ENCODE results near the gene NCEH1. TPM values are rescaled to one million over a fixed set of nuclear protein-coding genes. Genes with fewer than 3 reads are reported as not detected.

NCEH1 gene
- total and polyA plus RNA-seq, 7 donors: 1.6 to 12.8 (median 3.2) TPM

- no peaks in the 10 kb centered on the region for H3K27me3 ChIP-seq
Observed at GRCh38 chr3:172624999-172625398, 85.9 kb downstream of the NCEH1 start.

GRCh38 chr3:172622916-172623700 is 87.8 kb downstream of the NCEH1 start:
- TF ChIP-seq EP300 (IDR thresholded peaks at IDR 0.05) (no peak), CTCF (IDR thresholded peaks at IDR 0.05) (peak in 3 of 4 experiments; percentile 28 to 48 (median 29))
- H3K36me3 ChIP-seq: no peaks in the 10 kb centered on the region
- H3K9me3 ChIP-seq: no peaks in the 10 kb centered on the region
- no peaks in the 10 kb centered on the region for H3K27me3 ChIP-seq
- 26 to 35% methylated on average over 10 of the region's 10 CpGs for whole genome bisulfite sequencing, 2 donors
- DNase-seq: no peak
- peaks cover 0 to 3% (median 0%) of the 10 kb centered on the region in 4 donors for H3K4me1 ChIP-seq
- H3K27ac ChIP-seq: no peak overlapping the region
- H3K4me3 ChIP-seq: no peak overlapping the region
- intact Hi-C loops (cut with DNase I): no loop called here

More at GRCh38 chr3:172624999-172625398, 85.9 kb downstream of the NCEH1 start:
- H3K36me3 ChIP-seq: no peaks in the 10 kb centered on the region
- TF ChIP-seq EP300 (IDR thresholded peaks at IDR 0.05) (no peak), POLR2AphosphoS5 (IDR thresholded peaks at IDR 0.05) (no peak), POLR2A (IDR thresholded peaks at IDR 0.05) (no peak), CTCF (IDR thresholded peaks at IDR 0.05) (no peak)
- WGBS, 2 donors: 73 to 86% methylated on average over 9 of the region's 9 CpGs
- H3K4me1 ChIP-seq: peaks cover 0 to 3% (median 2%) of the 10 kb centered on the region in 4 donors
- no peak for DNase-seq
- no peak overlapping the region for H3K4me3 ChIP-seq
- H3K9me3 ChIP-seq: no peaks in the 10 kb centered on the region
- intact Hi-C loops (cut with DNase I): no loop called here
- H3K27ac ChIP-seq: no peak overlapping the region

GRCh38 chr3:172622156-172622555 is 88.7 kb downstream of the NCEH1 start:
- H3K9me3 ChIP-seq: no peaks in the 10 kb centered on the region
- peaks cover 0 to 3% (median 0%) of the 10 kb centered on the region in 4 donors for H3K4me1 ChIP-seq
- intact Hi-C loops (cut with DNase I): no loop called here
- 73 to 79% methylated on average over 2 of the region's 2 CpGs for WGBS, 2 donors
- H3K4me3 ChIP-seq: no peak overlapping the region
- TF ChIP-seq POLR2AphosphoS5 (IDR thresholded peaks at IDR 0.05) (no peak), CTCF (IDR thresholded peaks at IDR 0.05) (no peak), EP300 (IDR thresholded peaks at IDR 0.05) (no peak), POLR2A (IDR thresholded peaks at IDR 0.05) (no peak)
- no peak for DNase-seq
- H3K27me3 ChIP-seq: no peaks in the 10 kb centered on the region
- no peak overlapping the region for H3K27ac ChIP-seq
- no peaks in the 10 kb centered on the region for H3K36me3 ChIP-seq

GRCh38 chr3:172617976-172618375 is 92.9 kb downstream of the NCEH1 start:
- Histone ChIP-seq H3K4me3 (no peak overlapping the region), H3K27me3 (no peaks in the 10 kb centered on the region), H3K9me3 (no peaks in the 10 kb centered on the region), H3K36me3 (no peaks in the 10 kb centered on the region), H3K4me1 (peaks cover 0 to 10% (median 4%) of the 10 kb centered on the region in 4 donors), H3K27ac (no peak overlapping the region)
- no peak for DNase-seq
- WGBS, 2 donors: 81% methylated on average over 3 of the region's 3 CpGs
- intact Hi-C loops (cut with DNase I): no loop called here
- TF ChIP-seq POLR2A (IDR thresholded peaks at IDR 0.05): no peak

GRCh38 chr3:172617013-172617706 is 93.7 kb downstream of the NCEH1 start:
- Histone ChIP-seq H3K27me3 (no peaks in the 10 kb centered on the region), H3K9me3 (no peaks in the 10 kb centered on the region), H3K4me1 (peaks cover 0 to 10% (median 3%) of the 10 kb centered on the region in 4 donors), H3K4me3 (no peak overlapping the region), H3K36me3 (no peaks in the 10 kb centered on the region), H3K27ac (no peak overlapping the region)
- WGBS, 2 donors: 94% methylated on average over 6 of the region's 6 CpGs
- DNase-seq: no peak
- no peak for TF ChIP-seq EP300 (IDR thresholded peaks at IDR 0.05)
- no peak for TF ChIP-seq CTCF (IDR thresholded peaks at IDR 0.05)
- no peak for TF ChIP-seq POLR2A (IDR thresholded peaks at IDR 0.05)
- no peak for TF ChIP-seq POLR2AphosphoS5 (IDR thresholded peaks at IDR 0.05)
- intact Hi-C loops (cut with DNase I): no loop called here

Measured in sigmoid colon (tissue), 7 donors.